ENCODE results near the gene EHBP1L1. TPM values are rescaled to one million over a fixed set of nuclear protein-coding genes. Genes with fewer than 3 reads are reported as not detected.
"Not testable (repeated sequence)": the region's sequence is repeated elsewhere in the genome, so short reads cannot be mapped to it uniquely, and the experiment has no call there.

The EHBP1L1 gene
- polyA plus RNA-seq, 3 donors = 9.4 to 12.3 (median 11.0) TPM

DNA sequence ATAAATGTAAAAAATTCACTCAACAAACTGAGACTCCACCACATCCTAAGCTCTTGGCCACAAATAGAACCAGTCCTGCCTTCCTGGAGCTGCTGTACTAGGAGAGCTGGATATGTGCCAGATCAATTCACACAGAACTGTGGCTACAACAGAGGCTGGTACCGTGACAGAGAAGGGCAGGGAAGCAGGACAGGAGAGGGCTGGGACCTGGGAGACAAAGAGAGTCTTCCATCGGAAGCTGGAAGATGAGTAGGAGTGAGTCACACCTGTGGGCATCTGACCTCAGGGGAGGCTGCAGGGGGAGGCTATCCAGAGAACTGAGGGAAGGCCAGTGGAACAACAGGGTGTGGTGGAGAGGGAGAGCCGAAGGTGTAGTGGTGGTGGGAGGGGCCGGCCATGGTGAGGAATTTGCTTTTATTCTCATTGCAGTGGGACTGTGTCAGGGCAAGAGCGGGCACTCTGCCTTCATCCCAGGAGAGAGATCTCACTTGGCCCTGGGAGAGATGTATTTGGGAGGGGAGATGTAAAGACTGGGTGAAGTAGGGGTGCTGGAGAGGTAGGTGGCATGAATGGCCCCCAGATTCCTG, 15.8 kb upstream of the EHBP1L1 start:
- DNase-seq (ENCODE audit: low read depth in 3 of 3, low spot score in 2 of 3) = no peak

DNA sequence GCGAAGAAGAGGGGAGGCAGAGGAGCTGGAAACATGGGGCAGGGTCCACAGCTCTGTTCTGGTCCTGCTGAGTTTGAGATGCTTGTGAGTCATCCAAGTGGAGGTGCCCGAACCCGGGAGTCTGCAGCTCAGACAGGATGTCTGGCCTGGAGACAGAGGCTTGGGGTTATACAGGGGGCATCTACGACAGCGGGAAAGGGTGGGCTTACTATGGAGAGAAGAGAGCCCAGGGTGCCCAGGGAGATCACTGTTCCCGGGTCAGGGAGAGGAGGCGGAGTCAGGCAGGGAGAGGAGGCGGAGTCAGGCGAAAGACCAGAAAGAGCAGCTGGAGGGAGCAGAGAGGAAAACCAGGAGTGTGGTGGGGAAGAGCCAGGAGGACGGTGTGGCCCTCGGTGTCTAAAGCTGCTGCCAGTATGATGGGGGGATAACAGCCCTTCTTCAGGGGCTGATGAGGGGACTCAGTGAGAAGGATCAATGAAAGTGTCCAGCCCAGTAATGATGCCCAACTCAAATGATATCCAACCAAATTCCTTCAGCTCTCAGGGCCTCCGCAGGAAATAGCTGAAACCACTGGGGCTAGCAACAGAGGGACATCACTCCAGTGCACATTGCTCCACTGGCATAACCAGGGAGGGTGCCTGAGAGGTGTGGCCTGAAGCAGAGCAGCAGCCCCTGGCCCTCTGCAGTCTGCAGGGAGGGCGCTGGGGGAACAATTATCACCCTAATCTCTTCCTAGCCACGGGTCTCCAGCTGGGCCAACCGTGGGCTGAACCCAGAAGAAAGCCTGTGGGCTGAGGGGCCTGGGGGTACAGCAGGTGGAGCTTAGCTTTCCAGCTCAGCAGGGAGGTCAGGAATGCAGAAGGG, 15.1 kb upstream of the EHBP1L1 start:
- DNase-seq (ENCODE audit: low read depth in 3 of 3, low spot score in 2 of 3) = no peak

DNA sequence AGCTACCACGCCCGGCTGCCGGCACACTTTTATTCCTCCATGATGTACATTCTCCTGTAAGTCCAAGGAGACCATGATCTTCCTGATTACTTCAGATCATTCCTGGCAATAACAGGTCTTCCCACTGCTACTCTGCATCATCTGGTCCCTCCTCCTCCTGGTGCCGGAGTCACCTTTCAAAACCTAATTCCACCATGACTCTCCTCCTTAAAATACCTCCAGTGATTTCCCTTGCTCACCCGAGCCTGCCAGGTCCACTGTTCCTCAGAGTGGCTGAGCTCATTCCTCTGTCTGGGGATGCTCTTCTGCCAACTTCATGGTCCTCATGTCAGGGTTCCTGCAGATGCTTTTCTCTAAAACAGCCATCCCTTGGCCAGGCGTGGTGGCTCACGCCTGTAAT, 13.8 kb upstream of the EHBP1L1 start:
- no peak for DNase-seq (ENCODE audit: low read depth in 3 of 3, low spot score in 2 of 3)

DNA sequence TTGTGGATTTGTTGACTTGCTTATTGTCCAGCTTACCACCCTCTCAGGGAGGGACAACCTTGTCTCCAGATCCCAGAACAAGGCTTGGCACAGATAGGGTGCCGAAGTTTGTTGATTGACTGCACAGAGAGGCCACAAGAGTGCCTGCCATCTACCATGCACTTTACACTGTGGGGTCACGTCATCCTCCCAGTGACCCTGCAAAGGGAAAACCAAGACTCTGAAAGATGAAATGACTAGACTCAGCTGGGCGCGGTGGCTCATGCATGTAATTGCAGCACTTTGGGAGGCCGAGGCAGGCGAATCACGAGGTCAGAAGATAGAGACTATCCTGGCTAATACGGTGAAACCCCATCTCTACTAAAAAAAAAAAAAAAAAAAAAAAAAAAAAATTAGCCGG, 13.1 kb upstream of the EHBP1L1 start:
- DNase-seq (ENCODE audit: low read depth in 3 of 3, low spot score in 2 of 3) = no peak

DNA sequence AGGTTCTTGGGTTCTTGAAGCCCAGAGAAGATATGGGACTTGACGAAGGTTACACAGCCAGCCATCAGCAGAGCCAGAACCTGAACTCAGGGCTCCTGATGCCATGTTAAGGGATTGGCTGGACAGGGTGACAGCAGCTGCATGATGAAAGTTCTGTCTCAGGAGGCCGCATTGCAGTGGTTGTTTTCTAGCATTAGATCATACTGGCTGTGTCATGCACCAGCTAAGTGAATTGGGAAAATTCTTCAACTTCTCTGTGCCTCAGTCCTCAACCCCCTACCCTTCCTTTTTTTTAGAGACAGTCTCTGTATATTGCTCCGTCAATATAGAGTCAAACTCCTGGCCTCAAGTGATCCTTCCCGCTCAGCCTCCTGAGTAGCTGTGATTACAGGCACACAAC, 12.3 kb upstream of the EHBP1L1 start:
- no peak for DNase-seq (ENCODE audit: low read depth in 3 of 3, low spot score in 2 of 3)

DNA sequence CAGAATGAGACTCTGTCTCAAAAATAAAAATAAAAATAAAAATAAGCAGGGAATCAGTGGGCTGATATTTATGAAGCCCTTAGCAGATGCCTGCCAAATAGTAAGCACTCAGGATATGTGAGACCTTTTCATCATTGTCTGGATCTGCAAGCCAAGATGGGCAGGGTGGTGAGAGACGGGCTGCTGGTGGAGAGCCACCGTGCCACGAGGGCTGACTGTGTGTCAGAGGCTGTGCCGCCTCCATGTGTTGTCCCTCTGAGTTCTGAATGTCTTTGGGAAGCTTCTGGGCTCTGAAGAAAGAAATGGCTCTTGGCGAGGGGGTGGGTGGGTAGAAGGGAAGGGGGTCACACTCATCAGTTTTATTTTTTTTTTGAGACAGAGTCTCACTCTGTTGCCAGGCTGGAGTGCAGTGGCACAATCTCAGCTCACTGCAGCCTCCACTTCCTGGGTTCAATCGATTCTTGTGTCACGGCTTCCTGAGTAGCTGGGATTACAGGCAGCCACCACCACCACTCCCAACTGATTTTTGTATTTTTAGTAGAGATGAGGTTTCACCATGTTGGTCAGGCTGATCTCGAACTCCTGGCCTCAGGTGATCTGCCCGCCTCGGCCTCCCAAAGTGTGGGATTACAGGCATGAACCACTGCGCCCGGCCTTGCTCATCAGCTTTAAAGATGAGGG, 10.8 kb upstream of the EHBP1L1 start:
- DNase-seq (ENCODE audit: low read depth in 3 of 3, low spot score in 2 of 3) = not testable (repeated sequence)

DNA sequence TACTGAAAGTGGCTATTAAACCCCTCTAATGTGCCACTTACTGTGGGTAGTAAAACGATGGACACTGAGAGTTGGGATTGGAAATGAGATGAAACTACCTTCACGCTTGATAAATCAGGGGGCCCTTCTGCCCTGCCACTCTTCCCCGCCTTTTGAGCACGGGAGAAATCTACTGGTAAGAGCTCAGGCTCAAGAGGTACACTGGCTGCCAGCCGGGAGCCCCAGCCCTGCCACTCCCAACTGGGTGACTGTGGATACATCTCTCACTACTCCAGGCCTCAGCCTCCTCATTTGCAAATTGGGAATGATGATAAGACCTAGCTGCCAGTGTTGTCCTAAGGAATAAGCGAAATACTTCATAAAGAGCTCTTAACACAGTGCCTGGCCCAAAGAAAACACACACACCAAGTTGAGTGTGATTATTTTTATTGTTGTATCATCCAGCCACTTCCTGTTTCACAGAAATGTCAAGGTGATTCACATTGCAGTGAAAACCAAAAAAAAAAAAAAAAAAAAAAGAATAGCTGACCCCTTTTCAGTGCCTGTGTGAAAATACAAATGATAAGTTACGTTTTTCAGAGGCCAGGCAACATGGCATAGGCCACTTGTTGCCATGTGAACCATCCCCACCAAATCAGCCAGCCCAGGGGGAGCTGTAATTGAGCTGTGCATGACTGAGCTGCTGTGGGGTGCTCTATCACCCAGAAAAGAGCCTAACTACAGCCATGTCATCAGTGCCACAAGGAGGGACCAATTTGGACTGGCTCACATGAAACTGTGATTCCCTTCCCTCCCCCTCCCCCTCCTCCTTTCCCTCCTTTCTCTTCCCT, 10.0 kb upstream of the EHBP1L1 start:
- no peak for DNase-seq (ENCODE audit: low read depth in 3 of 3, low spot score in 2 of 3)

DNA sequence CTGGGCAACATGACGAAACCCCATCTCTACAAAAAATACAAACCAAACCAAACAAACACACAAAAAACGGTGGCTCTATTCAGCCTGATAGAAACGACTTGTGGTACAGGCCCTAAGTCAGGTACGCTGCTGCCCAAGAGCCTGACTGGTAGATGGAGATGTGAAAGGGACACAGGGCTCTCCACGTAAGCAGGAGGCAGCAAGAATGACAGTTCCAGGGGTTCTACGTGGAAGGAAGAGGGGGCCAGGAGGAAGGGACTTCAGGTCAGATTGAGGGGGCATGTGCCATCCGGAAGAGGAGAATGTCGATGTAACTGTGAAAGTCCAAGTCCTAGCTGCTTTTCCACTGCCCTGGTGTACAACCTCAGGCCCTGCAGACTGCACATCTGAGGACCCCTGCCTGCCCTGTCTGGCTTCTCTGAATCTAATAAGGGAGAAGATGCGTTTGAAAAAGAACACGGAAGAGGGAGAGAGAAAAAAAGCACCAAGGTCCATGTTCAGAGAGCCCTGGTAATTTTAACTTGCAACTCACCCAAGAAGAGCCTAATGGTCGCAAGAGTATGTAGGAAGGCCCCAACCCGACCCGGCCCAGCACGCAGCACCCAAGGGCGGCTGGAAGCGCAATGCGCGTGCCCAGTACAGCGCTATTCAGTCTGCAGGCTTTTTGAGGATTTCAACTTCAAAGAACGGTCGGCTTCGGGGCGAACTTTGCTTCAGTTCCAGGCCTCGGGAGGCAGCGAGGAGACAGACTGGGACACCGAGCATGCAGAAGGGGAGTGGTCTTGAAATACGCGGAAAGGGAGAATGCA, 6.5 kb upstream of the EHBP1L1 start:
- no peak for DNase-seq (ENCODE audit: low read depth in 3 of 3, low spot score in 2 of 3)

DNA sequence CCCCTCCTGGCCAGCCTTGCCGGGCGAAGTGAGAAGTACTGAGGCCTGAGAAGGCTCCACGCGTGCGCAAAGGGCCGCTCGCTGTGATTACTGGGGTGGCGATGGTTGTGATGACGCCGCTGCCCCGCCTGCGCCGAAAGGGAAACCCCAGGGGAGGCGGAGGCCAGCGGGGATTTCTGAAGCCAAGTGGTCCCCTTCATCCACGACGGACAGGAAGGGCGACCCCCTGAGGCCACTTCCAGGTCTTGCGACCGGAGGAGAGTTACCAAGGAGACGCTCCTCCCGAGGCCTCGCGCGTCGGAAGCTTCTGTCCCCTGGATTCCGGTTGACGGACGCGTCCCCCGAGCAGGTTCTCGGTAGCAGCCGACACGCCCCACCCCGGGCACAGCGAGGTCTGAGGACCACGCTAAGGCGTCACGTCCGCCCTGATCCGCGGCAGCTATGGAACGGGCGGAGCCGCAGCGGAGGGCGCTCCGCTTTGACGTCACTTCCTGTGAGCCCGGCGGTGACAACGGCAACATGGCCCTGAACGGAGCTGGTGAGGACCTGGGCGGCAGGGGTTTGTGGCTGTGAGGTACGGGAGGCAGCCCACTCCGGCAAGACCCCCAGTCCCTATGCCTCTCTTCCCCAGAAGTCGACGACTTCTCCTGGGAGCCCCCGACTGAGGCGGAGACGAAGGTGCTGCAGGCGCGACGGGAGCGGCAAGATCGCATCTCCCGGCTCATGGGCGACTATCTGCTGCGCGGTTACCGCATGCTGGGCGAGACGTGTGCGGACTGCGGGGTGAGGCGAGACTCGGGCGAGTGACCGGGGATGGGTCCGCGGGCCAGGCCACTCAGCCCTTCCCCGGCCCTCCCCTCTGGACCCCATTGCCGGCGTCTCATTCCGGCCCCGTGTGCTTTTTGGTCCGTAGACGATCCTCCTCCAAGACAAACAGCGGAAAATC, 5.6 kb upstream of the EHBP1L1 start, which contains the start of gene ZNRD2:
ZNRD2 (plus strand) TSS at position 505 of the 946 bp plus-strand sequence; CDS start at position 520, 15 bp downstream.
- DNase-seq (ENCODE audit: low read depth in 3 of 3, low spot score in 2 of 3) = peak; percentile 93 to 95 (median 95)

DNA sequence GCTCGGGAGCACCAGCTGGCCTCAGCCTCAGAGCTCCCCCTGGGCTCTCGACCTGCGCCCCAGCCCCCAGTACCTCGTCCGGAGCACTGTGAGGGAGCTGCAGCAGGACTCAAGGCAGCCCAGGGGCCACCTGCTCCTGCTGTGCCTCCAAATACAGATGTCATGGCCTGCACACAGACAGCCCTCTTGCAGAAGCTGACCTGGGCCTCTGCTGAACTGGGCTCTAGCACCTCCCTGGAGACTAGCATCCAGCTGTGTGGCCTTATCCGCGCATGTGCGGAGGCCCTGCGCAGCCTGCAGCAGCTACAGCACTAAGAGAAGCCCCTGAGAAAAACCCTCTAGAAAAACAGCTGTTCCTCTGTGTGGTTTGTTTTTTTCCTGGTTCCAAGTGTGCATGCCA, 4.4 kb upstream of the EHBP1L1 start:
- no peak for DNase-seq (ENCODE audit: low read depth in 3 of 3, low spot score in 2 of 3)

DNA sequence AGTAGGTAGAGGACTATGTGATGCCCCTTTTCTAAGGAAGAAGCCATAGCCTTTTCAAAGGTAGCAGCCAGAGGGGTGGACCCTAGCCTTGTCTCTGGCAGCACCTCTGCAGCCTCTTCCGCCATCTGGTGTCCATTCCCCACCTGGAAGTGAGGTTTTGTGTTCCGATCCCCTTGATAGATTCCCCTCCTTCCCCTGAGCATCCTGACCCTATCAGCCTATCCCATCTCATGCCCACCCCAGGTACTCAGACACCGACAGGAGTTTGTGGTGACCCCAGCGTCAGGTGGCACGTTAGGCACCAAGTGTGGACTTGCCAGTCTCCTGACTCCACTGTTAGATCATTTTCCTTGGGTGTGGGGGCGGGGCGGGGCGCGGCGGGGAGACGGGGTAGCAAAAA, 3.9 kb upstream of the EHBP1L1 start:
- DNase-seq (ENCODE audit: low read depth in 3 of 3, low spot score in 2 of 3) = no peak

DNA sequence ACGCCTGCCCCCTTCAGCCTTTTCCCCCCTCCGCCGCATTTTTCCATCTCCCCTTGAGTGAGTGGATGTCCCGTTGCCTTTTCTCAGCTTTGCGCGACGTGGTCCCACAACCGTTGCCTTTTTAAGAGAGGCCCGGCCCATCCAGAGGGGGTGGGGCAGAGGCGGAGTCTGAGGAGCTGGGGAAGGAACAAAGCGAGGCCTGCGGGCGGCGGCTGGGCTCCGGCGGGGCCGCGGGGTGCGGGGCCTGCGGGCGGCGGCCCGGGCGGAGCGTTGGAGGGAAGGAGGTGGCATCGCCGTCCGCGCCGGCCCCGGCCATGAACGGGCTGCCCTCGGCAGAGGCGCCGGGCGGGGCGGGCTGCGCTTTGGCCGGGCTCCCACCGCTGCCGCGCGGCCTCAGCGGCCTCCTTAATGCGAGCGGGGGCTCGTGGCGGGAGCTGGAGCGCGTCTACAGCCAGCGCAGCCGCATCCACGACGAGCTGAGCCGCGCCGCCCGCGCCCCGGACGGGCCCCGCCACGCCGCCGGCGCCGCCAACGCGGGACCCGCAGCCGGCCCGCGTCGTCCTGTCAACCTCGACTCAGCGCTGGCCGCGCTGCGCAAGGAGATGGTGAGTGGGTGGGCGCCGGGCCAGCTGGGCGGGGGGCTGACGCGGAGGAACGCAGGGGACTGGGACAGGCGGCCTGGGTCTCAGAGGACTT, 3.3 kb upstream of the EHBP1L1 start, which contains the start of gene FAM89B:
FAM89B (plus strand) TSS at position 183 of the 696 bp plus-strand sequence; CDS start at position 315, 132 bp downstream.
- DNase-seq (ENCODE audit: low read depth in 3 of 3, low spot score in 2 of 3) = peak in 1 of 3 donors; percentile 88

DNA sequence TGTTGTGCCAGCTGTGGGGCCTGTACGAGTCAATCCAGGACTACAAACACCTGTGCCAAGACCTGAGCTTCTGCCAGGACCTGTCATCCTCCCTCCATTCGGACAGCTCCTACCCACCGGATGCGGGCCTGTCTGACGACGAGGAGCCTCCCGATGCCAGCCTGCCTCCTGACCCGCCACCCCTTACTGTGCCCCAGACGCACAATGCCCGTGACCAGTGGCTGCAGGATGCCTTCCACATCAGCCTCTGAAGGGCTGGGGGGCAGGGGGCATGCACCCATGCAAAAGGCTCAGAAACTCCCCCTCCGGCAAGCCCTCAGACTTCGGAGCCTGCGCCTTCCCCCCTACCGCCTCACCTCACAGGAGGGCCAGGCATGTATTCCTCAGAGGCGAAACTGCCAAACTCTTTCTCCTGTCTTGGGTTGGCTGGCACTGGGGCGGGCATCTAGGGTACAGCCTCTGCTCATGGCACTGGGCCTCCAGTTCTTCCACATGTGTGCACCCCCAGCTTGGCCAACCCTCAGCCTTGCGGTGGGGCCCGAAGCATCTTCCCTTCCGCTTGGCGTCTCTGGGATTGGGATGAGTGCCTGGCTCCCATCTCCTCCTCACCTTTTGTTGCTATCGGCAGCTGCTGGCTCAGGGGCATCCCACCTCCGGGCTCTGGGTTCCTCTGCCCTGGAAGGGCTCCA, 2.3 kb upstream of the EHBP1L1 start:
- DNase-seq (ENCODE audit: low read depth in 3 of 3, low spot score in 2 of 3) = no peak

DNA sequence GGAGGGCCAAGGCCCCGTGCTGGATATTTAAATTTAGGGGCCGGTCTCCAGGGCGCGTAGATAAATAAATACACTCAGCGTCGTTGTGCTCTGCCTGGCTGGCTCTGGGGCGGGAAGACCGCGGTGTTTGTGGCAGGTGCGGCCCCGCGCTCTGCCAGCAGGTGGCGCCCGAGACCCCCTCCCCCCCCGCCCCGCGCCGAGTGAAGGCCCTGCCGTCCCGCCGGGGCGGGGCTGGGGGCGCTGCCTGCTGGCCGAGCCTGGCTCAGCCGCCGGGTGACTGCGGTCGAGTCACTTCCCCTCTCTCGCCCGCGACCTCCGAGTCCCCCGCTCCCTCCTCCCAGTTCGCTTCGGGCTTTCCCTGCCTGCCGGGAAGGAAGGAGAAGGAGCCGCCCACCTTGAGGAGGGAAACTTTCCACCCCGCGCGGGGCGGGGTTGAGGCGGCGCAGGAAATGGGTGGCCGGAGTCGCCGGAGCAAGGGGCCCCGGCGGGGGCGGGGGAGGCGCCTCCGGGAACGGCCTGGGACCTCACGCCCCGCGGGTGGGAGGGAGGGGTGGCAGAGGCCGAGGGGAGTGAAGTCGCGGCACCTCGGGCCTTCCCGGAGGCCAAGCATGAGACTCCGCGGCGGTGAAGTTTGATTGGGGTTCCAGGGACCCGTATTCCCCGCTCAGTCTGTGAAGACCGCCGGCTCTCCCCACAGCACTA, 1.6 kb upstream of the EHBP1L1 start:
- DNase-seq (ENCODE audit: low read depth in 3 of 3, low spot score in 2 of 3) = peak in 1 of 3 donors; percentile 77

DNA sequence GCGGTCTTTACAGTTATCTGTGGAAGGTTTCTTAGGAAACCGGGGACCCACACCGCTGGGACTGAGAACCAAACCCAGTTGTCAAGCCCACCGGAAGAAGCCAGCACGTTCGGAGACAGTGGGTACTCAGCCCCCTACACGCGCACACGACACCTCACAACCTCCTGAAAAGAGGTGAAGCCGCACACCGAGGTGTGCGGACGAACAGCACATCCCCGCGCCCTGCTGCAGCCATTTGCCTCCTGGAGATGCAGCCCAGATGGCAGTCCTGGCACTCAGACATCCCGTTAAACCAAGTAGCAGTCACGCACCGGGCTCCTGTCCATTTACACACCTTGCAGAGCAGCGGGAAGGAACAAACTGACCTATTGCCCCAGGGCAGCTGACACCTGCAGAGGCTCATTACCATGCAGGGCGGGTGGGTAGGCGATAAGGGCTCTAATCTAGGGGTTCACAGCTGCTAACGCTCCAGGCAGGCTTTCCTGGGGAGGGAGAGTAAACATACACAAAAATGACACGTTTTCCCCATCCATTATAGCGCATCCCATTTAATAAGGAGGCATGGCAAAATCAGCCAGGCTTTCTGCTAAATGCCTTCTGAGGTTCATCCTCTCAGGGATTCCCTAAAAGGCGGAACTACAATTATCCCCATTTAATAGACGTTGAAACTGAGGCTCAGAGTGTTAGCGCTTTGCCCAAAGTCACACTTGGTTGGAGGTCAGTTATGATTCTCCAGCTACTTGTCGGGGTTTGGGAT, 864 bp upstream of the EHBP1L1 start:
- DNase-seq (ENCODE audit: low read depth in 3 of 3, low spot score in 2 of 3) = no peak

DNA sequence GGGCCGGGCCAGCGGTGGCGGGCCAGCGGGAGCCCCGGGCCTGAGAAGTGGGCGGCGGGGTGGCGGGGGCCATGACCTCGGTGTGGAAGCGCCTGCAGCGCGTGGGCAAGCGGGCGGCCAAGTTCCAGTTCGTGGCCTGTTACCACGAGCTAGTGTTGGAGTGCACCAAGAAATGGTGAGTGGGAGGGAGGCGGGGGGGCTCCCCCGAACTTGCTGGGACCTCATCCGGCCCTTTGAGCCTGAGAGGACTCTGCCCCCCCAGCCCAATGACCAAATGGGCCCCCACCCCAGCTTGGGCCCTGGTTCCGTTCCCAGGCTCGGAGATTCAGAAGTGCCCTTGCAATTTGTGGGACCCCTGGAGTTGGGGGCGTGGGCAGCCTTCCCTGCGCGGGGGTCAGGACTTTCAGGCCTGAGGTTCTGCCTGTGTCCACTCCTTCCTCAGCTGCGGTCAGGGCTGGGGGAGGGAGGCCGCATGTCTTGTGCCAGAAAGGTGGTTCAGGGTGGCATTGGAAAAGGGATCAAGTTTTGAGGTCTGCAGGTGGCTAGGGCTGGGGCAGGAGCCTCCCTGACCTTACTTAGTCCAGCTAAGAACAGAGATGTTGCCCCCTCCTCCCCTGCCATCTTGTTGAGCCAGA, 496 bp downstream of the EHBP1L1 start:
- no peak for DNase-seq (ENCODE audit: low read depth in 3 of 3, low spot score in 2 of 3)
